ENCODE measurements around the gene MED12L.

GRCh38 chr3:151155409-151156128 is 70.1 kb downstream of the MED12L start:
- TF ChIP-seq, protein P1, sequence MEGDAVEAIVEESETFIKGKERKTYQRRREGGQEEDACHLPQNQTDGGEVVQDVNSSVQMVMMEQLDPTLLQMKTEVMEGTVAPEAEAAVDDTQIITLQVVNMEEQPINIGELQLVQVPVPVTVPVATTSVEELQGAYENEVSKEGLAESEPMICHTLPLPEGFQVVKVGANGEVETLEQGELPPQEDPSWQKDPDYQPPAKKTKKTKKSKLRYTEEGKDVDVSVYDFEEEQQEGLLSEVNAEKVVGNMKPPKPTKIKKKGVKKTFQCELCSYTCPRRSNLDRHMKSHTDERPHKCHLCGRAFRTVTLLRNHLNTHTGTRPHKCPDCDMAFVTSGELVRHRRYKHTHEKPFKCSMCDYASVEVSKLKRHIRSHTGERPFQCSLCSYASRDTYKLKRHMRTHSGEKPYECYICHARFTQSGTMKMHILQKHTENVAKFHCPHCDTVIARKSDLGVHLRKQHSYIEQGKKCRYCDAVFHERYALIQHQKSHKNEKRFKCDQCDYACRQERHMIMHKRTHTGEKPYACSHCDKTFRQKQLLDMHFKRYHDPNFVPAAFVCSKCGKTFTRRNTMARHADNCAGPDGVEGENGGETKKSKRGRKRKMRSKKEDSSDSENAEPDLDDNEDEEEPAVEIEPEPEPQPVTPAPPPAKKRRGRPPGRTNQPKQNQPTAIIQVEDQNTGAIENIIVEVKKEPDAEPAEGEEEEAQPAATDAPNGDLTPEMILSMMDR (conservative IDR thresholded peaks at IDR 0.05): no peak
- no peak for TF ChIP-seq EZH2 (IDR thresholded peaks at IDR 0.05; ENCODE audit: low read depth)
